Ascending aorta (tissue), 2 donors: ENCODE measurements around the gene SLC29A3. TPM values are rescaled to one million over a fixed set of nuclear protein-coding genes. Genes with fewer than 3 reads are reported as not detected.

Source experiments
- DNase-seq, 2 donors: peaks; one replicate each; pipeline ENCODE4 v3.0.0-alpha.2; 2019; ENCODE audit warnings: low spot score in 2 of 2
- H3K27ac ChIP-seq, 2 donors: fragments of 200-600 bp; sonication (generic); one replicate each; pipeline ENCODE4 v1.5.1; 2016 to 2017; ENCODE audit warnings: mild to moderate bottlenecking in 1 of 2
- H3K27me3 ChIP-seq: fragments of 200-600 bp; sonication (generic); one replicate; pipeline ENCODE4 v1.5.1; 2017
- H3K36me3 ChIP-seq, 2 donors: fragments of 200-600 bp; sonication (generic); one replicate each; pipeline ENCODE4 v1.5.1; 2016
- H3K4me1 ChIP-seq, 2 donors: fragments of 200-600 bp; sonication (generic); one replicate each; pipeline ENCODE4 v1.5.1; 2016 to 2017; ENCODE audit warnings: mild to moderate bottlenecking in 1 of 2
- H3K4me3 ChIP-seq, 2 donors: fragments of 200-600 bp; sonication (generic); one replicate each; pipeline ENCODE4 v1.5.1; 2016 to 2017; ENCODE audit warnings: mild to moderate bottlenecking in 1 of 2
- H3K9me3 ChIP-seq, 2 donors: fragments of 200-600 bp; sonication (generic); one replicate each; pipeline ENCODE4 v1.5.1; 2016
- intact Hi-C: fragments of 100-400 bp; cut with DNase I; formaldehyde crosslinking; loops from one replicate; pipeline ENCODE4 v1.15.1; 2023
- total RNA-seq: library from RNA; depleted of rRNA; stranded (reverse); fragments of >200 nt; gene quantifications from one replicate; pipeline ENCODE4 v1.1.0, GENCODE V29; 2016
- TF ChIP-seq, protein P1 (sequence below), 3 experiments: fragments of 200-600 bp in 2 of 3; fragments of 450-650 bp in 1 of 3; sonication (generic) in 2 of 3; IDR thresholded peaks; one replicate each; pipeline ENCODE4 v1.5.1; 2016 to 2019; ENCODE audit warnings: antibody characterized with exemption in 3 of 3, mild to moderate bottlenecking in 1 of 3, moderate library complexity in 1 of 3

The SLC29A3 gene
- total RNA-seq, 1 donor from 2014 or later = 0.64 TPM

DNA sequence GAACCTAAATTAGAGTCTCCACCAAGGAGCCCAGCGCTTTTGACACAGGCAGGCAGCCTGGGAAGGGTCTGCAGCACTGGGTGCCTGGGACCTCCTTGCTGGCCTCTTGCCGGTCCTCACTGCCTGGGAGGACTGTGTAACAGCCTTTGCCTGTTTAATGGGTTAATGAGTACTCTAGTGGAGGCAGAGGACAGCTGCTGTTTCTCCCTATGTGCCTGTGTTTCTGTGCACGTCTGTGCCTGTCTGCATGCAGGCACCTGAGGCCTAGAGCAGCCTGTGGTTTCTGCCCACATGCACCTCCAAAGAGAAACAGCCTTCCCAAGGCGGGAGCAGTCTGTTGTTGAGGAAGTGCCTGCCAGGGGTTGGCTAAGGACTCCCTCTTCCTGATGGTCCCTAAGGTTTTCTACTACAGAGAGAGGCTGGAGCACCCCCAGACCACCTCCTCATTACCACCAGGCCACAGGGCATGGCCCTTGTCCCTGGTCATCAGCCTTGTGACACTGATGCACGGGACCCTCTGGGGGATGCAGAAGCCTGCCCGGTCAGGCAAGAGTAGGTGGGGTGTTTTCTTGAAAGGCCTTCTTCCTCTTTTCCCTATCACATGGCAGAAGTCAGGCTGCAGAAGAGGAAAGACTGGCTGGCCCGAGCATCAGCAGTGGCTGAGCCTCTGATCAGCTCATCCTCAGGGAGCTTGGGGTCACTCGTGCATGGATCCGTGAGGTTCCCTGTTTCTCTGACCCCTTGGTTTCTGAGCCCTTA, 14.2 kb downstream of the SLC29A3 start:
- intact Hi-C loops = no loop called here
- H3K4me3 ChIP-seq = no peak overlapping the region
- no peak for DNase-seq

DNA sequence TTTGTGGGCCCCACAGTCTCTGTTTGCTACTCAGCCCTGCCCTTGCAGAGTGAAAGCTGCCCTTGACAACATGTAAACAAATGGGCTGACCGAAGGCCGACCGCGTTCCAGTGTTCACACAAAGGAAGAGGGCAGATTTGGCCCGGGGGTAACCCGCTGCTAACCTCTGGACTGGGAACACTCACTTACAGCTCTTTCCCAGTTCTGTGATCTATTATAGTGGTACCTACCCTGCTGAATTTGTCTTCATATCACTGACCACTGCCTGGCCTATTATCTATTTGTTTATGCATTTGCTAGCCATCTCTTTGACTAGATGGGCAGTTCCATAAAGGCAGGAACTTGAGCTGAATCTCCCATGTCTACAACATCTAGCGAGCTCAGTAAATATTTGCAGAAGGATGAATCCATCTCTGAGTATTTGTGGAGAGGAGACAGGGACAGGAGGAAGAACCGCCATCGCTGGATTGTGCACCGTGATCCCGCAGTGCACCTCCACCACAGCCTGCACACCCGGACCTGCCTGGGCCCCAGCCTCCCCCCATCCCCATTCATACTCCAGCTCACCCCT, 15.2 kb downstream of the SLC29A3 start:
- no peak overlapping the region for H3K4me3 ChIP-seq
- peaks cover 2 to 3% of the 10 kb centered on the region in 2 donors for H3K36me3 ChIP-seq
- H3K4me1 ChIP-seq = no peaks in the 10 kb centered on the region
- no peak for DNase-seq
- H3K27me3 ChIP-seq = no peaks in the 10 kb centered on the region
- TF ChIP-seq, protein P1, sequence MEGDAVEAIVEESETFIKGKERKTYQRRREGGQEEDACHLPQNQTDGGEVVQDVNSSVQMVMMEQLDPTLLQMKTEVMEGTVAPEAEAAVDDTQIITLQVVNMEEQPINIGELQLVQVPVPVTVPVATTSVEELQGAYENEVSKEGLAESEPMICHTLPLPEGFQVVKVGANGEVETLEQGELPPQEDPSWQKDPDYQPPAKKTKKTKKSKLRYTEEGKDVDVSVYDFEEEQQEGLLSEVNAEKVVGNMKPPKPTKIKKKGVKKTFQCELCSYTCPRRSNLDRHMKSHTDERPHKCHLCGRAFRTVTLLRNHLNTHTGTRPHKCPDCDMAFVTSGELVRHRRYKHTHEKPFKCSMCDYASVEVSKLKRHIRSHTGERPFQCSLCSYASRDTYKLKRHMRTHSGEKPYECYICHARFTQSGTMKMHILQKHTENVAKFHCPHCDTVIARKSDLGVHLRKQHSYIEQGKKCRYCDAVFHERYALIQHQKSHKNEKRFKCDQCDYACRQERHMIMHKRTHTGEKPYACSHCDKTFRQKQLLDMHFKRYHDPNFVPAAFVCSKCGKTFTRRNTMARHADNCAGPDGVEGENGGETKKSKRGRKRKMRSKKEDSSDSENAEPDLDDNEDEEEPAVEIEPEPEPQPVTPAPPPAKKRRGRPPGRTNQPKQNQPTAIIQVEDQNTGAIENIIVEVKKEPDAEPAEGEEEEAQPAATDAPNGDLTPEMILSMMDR (IDR thresholded peaks at IDR 0.05) = no peak
- intact Hi-C loops = no loop called here
- H3K27ac ChIP-seq = no peak overlapping the region
- no peaks in the 10 kb centered on the region for H3K9me3 ChIP-seq

More for the DNA sequence above, 14.2 kb downstream of the SLC29A3 start:
- Histone ChIP-seq H3K36me3 (no peaks in the 10 kb centered on the region), H3K4me1 (no peaks in the 10 kb centered on the region), H3K27me3 (no peaks in the 10 kb centered on the region), H3K27ac (no peak overlapping the region), H3K9me3 (no peaks in the 10 kb centered on the region)
- TF ChIP-seq, protein P1 (IDR thresholded peaks at IDR 0.05) = no peak

DNA sequence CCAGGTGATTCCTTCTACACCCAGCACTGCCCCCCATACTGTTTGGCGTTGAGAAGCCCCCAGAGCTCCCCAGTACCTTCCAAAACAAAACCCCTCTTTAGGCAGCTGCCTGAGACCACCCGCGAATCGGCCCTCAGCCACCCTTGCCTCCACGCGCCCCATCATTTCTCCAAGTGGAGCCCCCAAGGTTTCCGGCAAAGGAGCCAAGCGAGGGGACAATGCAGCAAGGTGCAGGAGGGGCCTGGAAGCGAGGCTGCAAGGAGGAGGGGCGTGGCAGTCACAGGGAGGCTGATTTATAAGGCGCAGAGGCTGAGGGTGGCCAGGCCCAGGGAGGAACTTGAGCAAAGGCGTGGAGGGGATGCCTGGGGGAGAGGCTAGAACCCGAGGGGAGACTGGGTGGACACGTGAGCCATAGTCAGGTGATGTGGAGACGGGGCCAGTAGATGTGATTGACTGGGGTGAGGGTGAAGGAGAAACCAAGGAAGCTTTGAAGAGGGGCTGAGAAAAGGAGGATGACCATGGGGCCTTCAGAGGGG, 16.2 kb downstream of the SLC29A3 start:
- Histone ChIP-seq H3K4me1 (no peaks in the 10 kb centered on the region), H3K9me3 (no peaks in the 10 kb centered on the region), H3K4me3 (no peak overlapping the region), H3K27me3 (no peaks in the 10 kb centered on the region), H3K27ac (no peak overlapping the region), H3K36me3 (peaks cover 3 to 7% of the 10 kb centered on the region in 2 donors)
- TF ChIP-seq, protein P1 (IDR thresholded peaks at IDR 0.05) = no peak
- intact Hi-C loops = no loop called here
- no peak for DNase-seq

DNA sequence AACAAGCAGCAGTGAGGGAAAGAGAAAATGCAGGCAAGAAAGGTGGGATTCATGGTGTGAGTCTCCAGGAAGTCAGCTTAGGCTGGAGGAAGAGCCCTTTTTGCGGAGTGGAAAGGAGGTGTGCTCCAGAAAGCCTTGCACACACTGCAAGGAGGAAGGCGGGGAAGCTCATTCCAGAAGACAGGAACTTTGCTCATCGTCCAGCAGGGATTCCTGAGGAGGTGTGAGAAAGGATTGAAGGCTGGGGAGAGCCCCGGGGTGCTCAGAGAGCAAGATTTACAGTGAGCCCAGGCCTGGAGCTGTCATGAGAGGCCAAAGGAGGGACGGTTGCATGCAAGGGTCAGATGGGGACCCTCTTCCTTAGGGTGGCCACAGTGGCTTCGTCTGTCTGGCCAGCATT, 17.6 kb downstream of the SLC29A3 start:
- no peak overlapping the region for H3K27ac ChIP-seq
- intact Hi-C loops = no loop called here
- TF ChIP-seq, protein P1 (IDR thresholded peaks at IDR 0.05) = no peak
- no peaks in the 10 kb centered on the region for H3K9me3 ChIP-seq
- H3K4me1 ChIP-seq = no peaks in the 10 kb centered on the region
- no peaks in the 10 kb centered on the region for H3K27me3 ChIP-seq
- peaks cover 3 to 7% of the 10 kb centered on the region in 2 donors for H3K36me3 ChIP-seq
- H3K4me3 ChIP-seq = no peak overlapping the region
- DNase-seq = no peak

DNA sequence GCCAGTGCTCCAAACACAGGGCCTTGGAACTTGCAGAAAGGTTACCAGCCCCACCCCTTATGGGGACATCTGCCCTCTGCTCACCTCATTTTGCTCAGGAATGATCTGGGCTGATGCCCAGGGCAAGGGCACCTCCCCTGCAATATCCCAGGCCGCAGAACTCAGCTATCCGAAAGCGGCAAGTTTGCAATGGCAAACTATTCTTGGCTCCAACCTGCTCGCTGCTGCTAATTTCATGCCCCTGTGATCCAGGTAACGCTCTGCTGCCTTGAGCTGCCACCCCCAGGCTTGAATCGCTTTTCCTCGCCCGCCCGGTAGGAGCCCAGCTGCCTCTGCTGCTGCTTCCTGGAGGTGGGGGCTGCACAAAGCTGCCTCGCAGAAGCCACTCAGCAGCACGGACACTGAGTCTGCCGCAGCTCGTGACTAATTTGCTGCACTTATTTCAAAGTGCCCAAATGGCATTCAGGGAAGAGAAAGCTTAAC, 18.2 kb downstream of the SLC29A3 start:
- peaks cover 3 to 7% of the 10 kb centered on the region in 2 donors for H3K36me3 ChIP-seq
- TF ChIP-seq, protein P1 (IDR thresholded peaks at IDR 0.05) = no peak
- H3K4me1 ChIP-seq = no peaks in the 10 kb centered on the region
- H3K9me3 ChIP-seq = no peaks in the 10 kb centered on the region
- intact Hi-C loops = no loop called here
- no peak overlapping the region for H3K4me3 ChIP-seq
- no peak for DNase-seq
- no peaks in the 10 kb centered on the region for H3K27me3 ChIP-seq
- no peak overlapping the region for H3K27ac ChIP-seq
